ENCODE measurements around the gene LMX1B. TPM values are rescaled to one million over a fixed set of nuclear protein-coding genes. Genes with fewer than 3 reads are reported as not detected.

LMX1B gene
- total RNA-seq, 1 experiment from 2014 or later: 0.55 TPM

DNA sequence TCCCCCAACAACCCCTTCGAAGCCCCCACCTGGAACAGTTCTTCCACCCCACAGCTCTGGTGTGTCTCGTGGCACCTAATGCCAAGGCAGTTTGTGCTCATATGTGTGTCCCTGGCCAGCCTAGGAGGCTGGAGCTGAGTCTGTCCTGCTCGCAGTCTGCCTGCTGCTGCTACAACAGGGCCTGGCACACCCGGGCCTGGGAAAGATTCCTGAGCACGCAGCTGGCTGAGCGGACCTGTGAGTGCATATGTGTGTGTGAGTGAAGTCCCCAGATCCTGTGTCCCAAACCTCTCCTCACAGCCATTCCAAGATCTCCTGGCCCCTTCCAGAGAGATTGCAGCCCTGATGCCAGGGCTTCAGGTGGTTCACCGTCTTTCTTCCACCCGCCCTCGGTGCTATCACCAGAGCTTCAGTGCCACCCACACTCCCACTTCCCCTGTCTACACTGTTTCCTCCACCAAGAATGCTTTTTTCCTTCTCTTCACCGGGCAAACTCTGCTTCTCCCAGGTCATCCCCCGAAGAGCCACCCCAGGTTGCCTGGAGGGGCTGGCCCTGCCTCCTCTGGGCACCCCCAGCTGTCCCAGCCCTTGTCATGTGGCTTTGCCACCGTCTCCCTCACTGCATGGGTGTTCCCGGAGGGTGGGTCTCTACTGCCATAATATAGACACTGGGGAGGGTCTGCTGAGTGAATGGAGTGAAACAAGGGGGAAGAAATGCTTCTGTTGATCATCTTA lies 28.4 kb downstream of the LMX1B start:
- Histone ChIP-seq H3K79me2 (ENCODE audit: low read length) (no peaks in the 10 kb centered on the region), H3K9me3 (ENCODE audit: low read length) (no peaks in the 10 kb centered on the region), H3K4me1 (ENCODE audit: insufficient read depth, low read length) (no peaks in the 10 kb centered on the region), H2AFZ (ENCODE audit: low read length) (no peak overlapping the region), H3K27ac (ENCODE audit: low read length) (no peak overlapping the region), H3K4me3 (ENCODE audit: low read length) (no peak overlapping the region), H3K36me3 (ENCODE audit: low read depth, low read length) (no peaks in the 10 kb centered on the region), H3F3A (ENCODE audit: low read length, unreplicated experiment) (no peaks in the 10 kb centered on the region), H3K9ac (ENCODE audit: low read length) (no peak overlapping the region), H4K20me1 (ENCODE audit: low read length) (no peaks in the 10 kb centered on the region), H3K27me3 (ENCODE audit: low read length) (peaks cover 14% of the 10 kb centered on the region), H3K9me2 (replicated peaks; ENCODE audit: low read length) (no peaks in the 10 kb centered on the region), H3K4me2 (ENCODE audit: low read length) (no peak overlapping the region)
- TF ChIP-seq, protein P1, sequence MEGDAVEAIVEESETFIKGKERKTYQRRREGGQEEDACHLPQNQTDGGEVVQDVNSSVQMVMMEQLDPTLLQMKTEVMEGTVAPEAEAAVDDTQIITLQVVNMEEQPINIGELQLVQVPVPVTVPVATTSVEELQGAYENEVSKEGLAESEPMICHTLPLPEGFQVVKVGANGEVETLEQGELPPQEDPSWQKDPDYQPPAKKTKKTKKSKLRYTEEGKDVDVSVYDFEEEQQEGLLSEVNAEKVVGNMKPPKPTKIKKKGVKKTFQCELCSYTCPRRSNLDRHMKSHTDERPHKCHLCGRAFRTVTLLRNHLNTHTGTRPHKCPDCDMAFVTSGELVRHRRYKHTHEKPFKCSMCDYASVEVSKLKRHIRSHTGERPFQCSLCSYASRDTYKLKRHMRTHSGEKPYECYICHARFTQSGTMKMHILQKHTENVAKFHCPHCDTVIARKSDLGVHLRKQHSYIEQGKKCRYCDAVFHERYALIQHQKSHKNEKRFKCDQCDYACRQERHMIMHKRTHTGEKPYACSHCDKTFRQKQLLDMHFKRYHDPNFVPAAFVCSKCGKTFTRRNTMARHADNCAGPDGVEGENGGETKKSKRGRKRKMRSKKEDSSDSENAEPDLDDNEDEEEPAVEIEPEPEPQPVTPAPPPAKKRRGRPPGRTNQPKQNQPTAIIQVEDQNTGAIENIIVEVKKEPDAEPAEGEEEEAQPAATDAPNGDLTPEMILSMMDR (conservative IDR thresholded peaks at IDR 0.05; ENCODE audit: low read depth, low read length): no peak
- TF ChIP-seq EZH2phosphoT487 (IDR thresholded peaks at IDR 0.05; ENCODE audit: borderline replicate concordance, low read length): no peak
- intact Hi-C loops (cut with micrococcal nuclease): no loop called here
- ATAC-seq (no peak), DNase-seq (no peak)
- BruUV-seq (replicated peaks): no TSS peak
- ChIA-PET CTCF (no interaction called here), POLR2A (ENCODE audit: unreplicated experiment) (no interaction called here)

DNA sequence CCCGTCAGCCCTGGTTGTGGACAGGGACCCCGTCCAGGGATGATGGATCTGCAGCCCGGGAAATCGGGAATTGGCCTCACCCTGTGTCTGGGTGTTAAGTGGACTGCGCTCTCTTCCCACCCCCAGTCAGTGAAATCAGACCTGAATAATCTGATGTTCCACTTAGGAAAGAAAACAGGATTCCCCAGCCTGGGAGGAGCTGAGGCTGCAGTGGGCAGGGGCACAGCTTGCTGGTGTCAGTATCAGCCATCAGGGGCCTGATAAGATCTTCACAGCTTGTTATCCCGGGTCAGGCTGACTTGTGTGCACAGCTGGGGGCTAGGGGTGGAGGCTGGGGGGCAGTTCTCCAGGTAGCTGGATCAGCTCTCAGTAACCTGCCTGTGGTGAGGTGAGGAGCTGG lies 29.1 kb downstream of the LMX1B start:
- POLR2A ChIA-PET (ENCODE audit: unreplicated experiment): no interaction called here

GRCh38 chr9:126643945-126644527 lies 30.3 kb downstream of the LMX1B start:
- ATAC-seq (no peak), DNase-seq (peak; percentile 51)
- no peak overlapping the region for H3K4me2 ChIP-seq (ENCODE audit: low read length)
- no peaks in the 10 kb centered on the region for H4K20me1 ChIP-seq (ENCODE audit: low read length)
- no peak overlapping the region for H3K4me3 ChIP-seq (ENCODE audit: low read length)
- H3K9ac ChIP-seq (ENCODE audit: low read length): no peak overlapping the region
- H3F3A ChIP-seq (ENCODE audit: low read length, unreplicated experiment): no peaks in the 10 kb centered on the region
- no peaks in the 10 kb centered on the region for H3K79me2 ChIP-seq (ENCODE audit: low read length)
- no peaks in the 10 kb centered on the region for H3K36me3 ChIP-seq (ENCODE audit: low read depth, low read length)
- no peaks in the 10 kb centered on the region for H3K4me1 ChIP-seq (ENCODE audit: insufficient read depth, low read length)
- ChIA-PET POLR2A (ENCODE audit: unreplicated experiment) (no interaction called here), CTCF (no interaction called here)
- H3K9me2 ChIP-seq (replicated peaks; ENCODE audit: low read length): no peaks in the 10 kb centered on the region
- peaks cover 14% of the 10 kb centered on the region for H3K27me3 ChIP-seq (ENCODE audit: low read length)
- BruUV-seq (replicated peaks): no TSS peak
- no peak overlapping the region for H2AFZ ChIP-seq (ENCODE audit: low read length)
- intact Hi-C loops (cut with micrococcal nuclease): no loop called here
- no peaks in the 10 kb centered on the region for H3K9me3 ChIP-seq (ENCODE audit: low read length)
- H3K27ac ChIP-seq (ENCODE audit: low read length): no peak overlapping the region
- TF ChIP-seq EZH2phosphoT487 (IDR thresholded peaks at IDR 0.05; ENCODE audit: borderline replicate concordance, low read length) (no peak), EZH2 (IDR thresholded peaks at IDR 0.05; ENCODE audit: low read length, unreplicated experiment) (no peak)
- TF ChIP-seq, protein P1 (conservative IDR thresholded peaks at IDR 0.05; ENCODE audit: low read depth, low read length): no peak

More for the DNA sequence above, 29.1 kb downstream of the LMX1B start:
- BruUV-seq (replicated peaks): no TSS peak
- H3K27ac ChIP-seq (ENCODE audit: low read length): no peak overlapping the region
- no peak for DNase-seq
- H3K9me3 ChIP-seq (ENCODE audit: low read length): no peaks in the 10 kb centered on the region
- peaks cover 14% of the 10 kb centered on the region for H3K27me3 ChIP-seq (ENCODE audit: low read length)
- no peaks in the 10 kb centered on the region for H3K4me1 ChIP-seq (ENCODE audit: insufficient read depth, low read length)
- TF ChIP-seq, protein P1 (conservative IDR thresholded peaks at IDR 0.05; ENCODE audit: low read depth, low read length): no peak
- TF ChIP-seq EZH2phosphoT487 (IDR thresholded peaks at IDR 0.05; ENCODE audit: borderline replicate concordance, low read length) (no peak), EZH2 (IDR thresholded peaks at IDR 0.05; ENCODE audit: low read length, unreplicated experiment) (no peak)
- no peaks in the 10 kb centered on the region for H3K9me2 ChIP-seq (replicated peaks; ENCODE audit: low read length)
- intact Hi-C loops (cut with micrococcal nuclease): no loop called here
- no peak overlapping the region for H2AFZ ChIP-seq (ENCODE audit: low read length)
- H3K36me3 ChIP-seq (ENCODE audit: low read depth, low read length): no peaks in the 10 kb centered on the region
- H4K20me1 ChIP-seq (ENCODE audit: low read length): no peaks in the 10 kb centered on the region
- no peaks in the 10 kb centered on the region for H3K79me2 ChIP-seq (ENCODE audit: low read length)
- no peaks in the 10 kb centered on the region for H3F3A ChIP-seq (ENCODE audit: low read length, unreplicated experiment)
- CTCF ChIA-PET: no interaction called here
- H3K4me2 ChIP-seq (ENCODE audit: low read length): no peak overlapping the region
- no peak overlapping the region for H3K9ac ChIP-seq (ENCODE audit: low read length)
- H3K4me3 ChIP-seq (ENCODE audit: low read length): no peak overlapping the region
- ATAC-seq: no peak
